ENCODE results near the gene SH3BGRL3.

GRCh38 chr1:26263212-26263611 is 16.7 kb upstream of the SH3BGRL3 start:
- TF ChIP-seq POLR2A (IDR thresholded peaks at IDR 0.05; ENCODE audit: low read depth, low read length), result no peak
- no peak for TF ChIP-seq POLR2AphosphoS5 (IDR thresholded peaks at IDR 0.05; ENCODE audit: low read depth, low read length)
- TF ChIP-seq TAF1 (IDR thresholded peaks at IDR 0.05; ENCODE audit: low read depth, low read length), result no peak
- no peak for TF ChIP-seq SPI1 (IDR thresholded peaks at IDR 0.05; ENCODE audit: low read depth, low read length)
- no peak for TF ChIP-seq PAX5 (IDR thresholded peaks at IDR 0.05; ENCODE audit: insufficient read depth, low read length, severe bottlenecking)
